Measurements from ENCODE around the gene PAX9. TPM values are rescaled to one million over a fixed set of nuclear protein-coding genes. Genes with fewer than 3 reads are reported as not detected.

The PAX9 gene
- total RNA-seq, 5 donors from 2014 or later (not counting 1 experiment from before 2014, with no cell fraction given) = 0.16 to 0.23 TPM; not detected in 3

- Mint-ChIP-seq H3K4me1 (peaks cover 27 to 39% (median 29%) of the 10 kb centered on the region in 3 donors), H3K36me3 (no peaks in the 10 kb centered on the region), H3K27ac (no peak overlapping the region), H3K4me3 (peak overlapping the region in 1 of 3 donors; percentile 68), H3K9me3 (peaks cover 0 to 3% (median 0%) of the 10 kb centered on the region in 3 donors), H3K27me3 (peaks cover 55 to 90% of the 10 kb centered on the region in 2 donors)
- ChIA-PET CTCF (no interaction called here), POLR2A (no interaction called here)
- DNase-seq (no peak), ATAC-seq (replicated peaks in 1 of 4) (no peak)
- 10% methylated on average over 31 of the region's 34 CpGs for WGBS (ENCODE audit: insufficient coverage)
- H3K4me3 ChIP-seq (ENCODE audit: control insufficient read depth in 1 of 2, extremely low read depth in 1 of 2, low read length in 1 of 2) = peak overlapping the region in 1 of 2 donors; percentile 3
- peaks cover 26 to 64% of the 10 kb centered on the region in 2 experiments for H3K27me3 ChIP-seq (replicated peaks in 1 of 2; ENCODE audit: control insufficient read depth in 2 of 2, extremely low read depth in 1 of 2, insufficient read depth in 2 of 2, low read length in 1 of 2)
- peaks cover 2 to 30% of the 10 kb centered on the region in 2 experiments for H3K4me1 ChIP-seq (ENCODE audit: control insufficient read depth in 1 of 2, extremely low read depth in 1 of 2, insufficient read depth in 2 of 2, low read length in 2 of 2)
- H3K27ac ChIP-seq (ENCODE audit: low read length) = no peak overlapping the region
- H3K36me3 ChIP-seq (ENCODE audit: control insufficient read depth in 2 of 2, extremely low read depth in 1 of 2, insufficient read depth in 1 of 2, low read length in 1 of 2) = no peaks in the 10 kb centered on the region
- H3K9me3 ChIP-seq = no peaks in the 10 kb centered on the region
These were observed 6.8 kb upstream of the PAX9 start for GRCh38 chr14:36654794-36655381.

- ATAC-seq (replicated peaks in 1 of 4) = no peak
- Histone ChIP-seq H3K27me3 (replicated peaks in 1 of 2; ENCODE audit: control insufficient read depth in 2 of 2, extremely low read depth in 1 of 2, insufficient read depth in 2 of 2, low read length in 1 of 2) (peaks cover 26 to 69% of the 10 kb centered on the region in 2 experiments), H3K4me1 (ENCODE audit: control insufficient read depth in 1 of 2, extremely low read depth in 1 of 2, insufficient read depth in 2 of 2, low read length in 2 of 2) (peaks cover 2 to 30% of the 10 kb centered on the region in 2 experiments), H3K36me3 (ENCODE audit: control insufficient read depth in 2 of 2, extremely low read depth in 1 of 2, insufficient read depth in 1 of 2, low read length in 1 of 2) (no peaks in the 10 kb centered on the region), H3K4me3 (ENCODE audit: control insufficient read depth in 1 of 2, extremely low read depth in 1 of 2, low read length in 1 of 2) (peak overlapping the region in 1 of 2 donors; percentile 49), H3K27ac (ENCODE audit: low read length) (no peak overlapping the region), H3K9me3 (no peaks in the 10 kb centered on the region)
- H3K4me3 Mint-ChIP-seq = peak overlapping the region in 2 of 3 donors; percentile 21 to 68
- POLR2A ChIA-PET = no interaction called here
- H3K27ac Mint-ChIP-seq = peak overlapping the region in 1 of 2 donors; percentile 74
- CTCF ChIA-PET = no interaction called here
- no peaks in the 10 kb centered on the region for H3K36me3 Mint-ChIP-seq
- H3K9me3 Mint-ChIP-seq = peaks cover 0 to 3% (median 0%) of the 10 kb centered on the region in 3 donors
- no peak for DNase-seq
- peaks cover 56 to 90% of the 10 kb centered on the region in 2 donors for H3K27me3 Mint-ChIP-seq
- peaks cover 29 to 40% (median 30%) of the 10 kb centered on the region in 3 donors for H3K4me1 Mint-ChIP-seq
- WGBS (ENCODE audit: insufficient coverage) = 31% methylated on average over 8 of the region's 11 CpGs
These were observed 6.1 kb upstream of the PAX9 start for GRCh38 chr14:36655571-36655962.

DNA sequence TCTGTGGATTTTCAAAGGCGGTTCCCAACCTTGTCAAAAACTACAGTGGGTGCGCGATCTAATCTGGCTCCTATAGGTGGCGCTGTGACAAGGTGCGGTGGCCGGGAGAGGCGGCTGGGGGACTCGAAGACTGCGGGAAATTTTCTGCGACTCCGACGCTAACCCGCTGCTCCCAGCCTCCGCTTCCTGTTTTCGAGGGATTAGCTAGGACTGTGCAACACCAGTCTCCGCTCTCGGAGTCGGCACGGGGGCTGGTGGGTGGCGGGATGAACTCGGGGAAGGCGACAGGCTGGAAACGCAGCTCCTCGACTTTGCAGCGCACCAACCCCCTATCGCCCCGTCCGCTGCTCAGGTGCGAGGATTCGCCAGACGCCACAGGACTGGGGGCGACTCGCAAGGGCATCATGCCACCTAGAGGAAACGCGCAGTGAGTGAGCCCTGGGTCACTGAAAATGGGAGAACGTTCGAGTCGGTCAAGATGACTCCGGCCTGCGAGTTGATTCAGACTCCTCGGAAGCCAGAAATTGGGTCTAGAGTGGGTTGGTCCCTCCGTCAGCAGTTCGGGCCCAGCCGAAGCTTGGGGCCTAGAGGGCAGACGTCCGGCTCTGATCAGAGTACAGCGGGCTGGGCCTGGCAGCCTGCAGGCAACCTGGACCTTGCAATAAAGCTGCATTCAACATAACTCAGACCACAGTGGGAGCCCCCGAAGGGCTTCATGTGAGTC is 5.5 kb upstream of the PAX9 start:
- CTCF ChIA-PET = no interaction called here
- Mint-ChIP-seq H3K4me1 (peaks cover 32 to 41% (median 34%) of the 10 kb centered on the region in 3 donors), H3K27me3 (peaks cover 60 to 93% of the 10 kb centered on the region in 2 donors)

DNA sequence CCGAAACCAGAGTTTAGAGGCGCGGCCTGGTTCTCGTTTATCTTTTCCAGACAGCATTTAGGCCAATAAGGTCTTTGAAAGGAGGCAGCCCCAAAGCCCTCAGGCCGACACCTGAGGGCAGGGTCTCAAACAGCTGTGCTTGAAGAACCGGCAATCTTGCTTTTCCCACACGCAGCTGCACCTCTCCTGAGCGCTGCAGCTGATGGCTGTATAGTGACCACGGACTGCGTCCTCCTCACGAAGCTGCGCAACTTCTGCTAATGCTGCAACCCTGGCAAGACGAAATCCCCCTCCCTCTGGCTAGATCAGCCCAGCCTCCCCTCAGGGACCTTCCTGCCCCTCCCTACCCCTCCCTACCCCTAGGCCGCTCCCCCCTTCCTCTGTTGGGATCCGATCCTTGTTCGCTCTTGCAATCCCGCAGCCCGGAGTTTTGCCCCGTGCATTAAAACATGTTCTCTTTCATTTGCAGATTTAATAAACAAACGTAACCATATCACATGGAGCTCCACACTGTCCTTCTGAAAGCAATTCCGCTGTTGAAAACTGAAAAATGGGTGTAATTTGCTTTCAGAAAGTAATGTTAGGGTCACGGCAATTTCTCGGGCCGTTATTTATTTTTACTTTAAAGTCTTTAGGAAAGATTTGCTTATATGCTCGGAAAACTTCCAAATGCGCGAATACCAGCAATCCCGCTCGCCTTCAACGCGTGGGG is 4.8 kb upstream of the PAX9 start:
- Mint-ChIP-seq H3K36me3 (no peaks in the 10 kb centered on the region), H3K27ac (peak overlapping the region in 1 of 2 donors; percentile 25), H3K27me3 (peaks cover 63 to 95% of the 10 kb centered on the region in 2 donors), H3K9me3 (peaks cover 0 to 3% (median 0%) of the 10 kb centered on the region in 3 donors), H3K4me3 (peak overlapping the region in 2 of 3 donors; percentile 22 to 68), H3K4me1 (peaks cover 36 to 46% (median 40%) of the 10 kb centered on the region in 3 donors)
- ChIA-PET POLR2A (no interaction called here), CTCF (interaction anchor here in 1 of 2 donors (0.6 kb wide), 1 partner anchor 493 kb away, joined by 4 read pairs; no protein-coding TSS in a partner anchor)
- Histone ChIP-seq H3K4me3 (ENCODE audit: control insufficient read depth in 1 of 2, extremely low read depth in 1 of 2, low read length in 1 of 2) (peak overlapping the region in 1 of 2 donors; percentile 3), H3K4me1 (ENCODE audit: control insufficient read depth in 1 of 2, extremely low read depth in 1 of 2, insufficient read depth in 2 of 2, low read length in 2 of 2) (peaks cover 2 to 37% of the 10 kb centered on the region in 2 experiments), H3K27ac (ENCODE audit: low read length) (no peak overlapping the region), H3K27me3 (replicated peaks in 1 of 2; ENCODE audit: control insufficient read depth in 2 of 2, extremely low read depth in 1 of 2, insufficient read depth in 2 of 2, low read length in 1 of 2) (peaks cover 26 to 80% of the 10 kb centered on the region in 2 experiments), H3K9me3 (no peaks in the 10 kb centered on the region), H3K36me3 (ENCODE audit: control insufficient read depth in 2 of 2, extremely low read depth in 1 of 2, insufficient read depth in 1 of 2, low read length in 1 of 2) (no peaks in the 10 kb centered on the region)
- DNase-seq (no peak), ATAC-seq (replicated peaks in 1 of 4) (no peak)
- 8% methylated on average over 17 of the region's 31 CpGs for WGBS (ENCODE audit: insufficient coverage)

More for the DNA sequence above, 5.5 kb upstream of the PAX9 start:
- H3K9me3 Mint-ChIP-seq = peaks cover 0 to 3% (median 0%) of the 10 kb centered on the region in 3 donors
- H3K27ac Mint-ChIP-seq = no peak overlapping the region
- Histone ChIP-seq H3K27ac (ENCODE audit: low read length) (no peak overlapping the region), H3K27me3 (replicated peaks in 1 of 2; ENCODE audit: control insufficient read depth in 2 of 2, extremely low read depth in 1 of 2, insufficient read depth in 2 of 2, low read length in 1 of 2) (peaks cover 26 to 73% of the 10 kb centered on the region in 2 experiments), H3K36me3 (ENCODE audit: control insufficient read depth in 2 of 2, extremely low read depth in 1 of 2, insufficient read depth in 1 of 2, low read length in 1 of 2) (no peaks in the 10 kb centered on the region), H3K4me3 (ENCODE audit: control insufficient read depth in 1 of 2, extremely low read depth in 1 of 2, low read length in 1 of 2) (peak overlapping the region in 1 of 2 donors; percentile 49), H3K9me3 (no peaks in the 10 kb centered on the region), H3K4me1 (ENCODE audit: control insufficient read depth in 1 of 2, extremely low read depth in 1 of 2, insufficient read depth in 2 of 2, low read length in 2 of 2) (peaks cover 2 to 30% of the 10 kb centered on the region in 2 experiments)
- POLR2A ChIA-PET = no interaction called here
- 7% methylated on average over 46 of the region's 48 CpGs for WGBS (ENCODE audit: insufficient coverage)
- H3K4me3 Mint-ChIP-seq = peak overlapping the region in 2 of 3 donors; percentile 22 to 68
- DNase-seq (peak in 1 of 35 experiments; percentile 7), ATAC-seq (replicated peaks in 1 of 4) (peak in 1 of 4 experiments; percentile 20)
- no peaks in the 10 kb centered on the region for H3K36me3 Mint-ChIP-seq

DNA sequence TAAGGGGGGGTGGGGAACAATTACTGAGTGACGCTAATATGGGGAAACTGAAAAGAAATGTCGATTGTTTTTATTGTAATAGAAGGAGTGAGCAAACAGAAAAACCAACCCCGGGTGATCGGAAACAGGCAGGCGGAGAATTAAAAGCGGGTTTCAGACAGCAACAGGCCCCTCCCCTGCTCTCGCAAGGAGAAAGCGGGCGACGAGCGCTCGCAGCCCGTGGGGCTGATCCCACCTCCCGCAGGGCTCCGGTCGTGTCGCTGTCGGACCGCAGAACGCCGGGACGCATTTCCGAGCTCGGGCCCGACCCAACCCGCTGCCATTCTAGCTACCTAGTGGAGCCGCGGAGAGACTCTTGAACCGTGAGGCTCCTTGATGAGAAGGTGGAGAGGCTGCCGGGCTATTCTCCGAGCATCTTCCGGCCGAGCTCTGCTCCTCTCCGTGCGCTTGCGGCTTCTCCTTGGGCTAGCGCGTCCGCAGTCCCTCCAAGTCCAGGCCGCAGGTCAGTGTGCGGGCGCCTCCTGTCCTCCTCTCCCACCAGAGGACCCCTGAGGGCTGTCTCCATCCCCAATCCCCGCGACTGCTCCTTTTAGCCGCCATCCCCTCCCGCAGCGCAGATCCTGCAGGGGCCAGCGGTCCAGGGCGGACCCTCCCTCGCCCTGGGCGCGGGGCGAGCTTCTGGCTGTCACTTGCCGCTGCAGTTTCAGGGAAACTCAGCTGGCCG is 4.1 kb upstream of the PAX9 start:
- peak overlapping the region in 1 of 3 donors; percentile 68 for H3K4me3 Mint-ChIP-seq
- POLR2A ChIA-PET = no interaction called here
- Histone ChIP-seq H3K4me1 (ENCODE audit: control insufficient read depth in 1 of 2, extremely low read depth in 1 of 2, insufficient read depth in 2 of 2, low read length in 2 of 2) (peaks cover 2 to 44% of the 10 kb centered on the region in 2 experiments), H3K36me3 (ENCODE audit: control insufficient read depth in 2 of 2, extremely low read depth in 1 of 2, insufficient read depth in 1 of 2, low read length in 1 of 2) (no peaks in the 10 kb centered on the region), H3K9me3 (no peaks in the 10 kb centered on the region), H3K27ac (ENCODE audit: low read length) (no peak overlapping the region), H3K4me3 (ENCODE audit: control insufficient read depth in 1 of 2, extremely low read depth in 1 of 2, low read length in 1 of 2) (no peak overlapping the region), H3K27me3 (replicated peaks in 1 of 2; ENCODE audit: control insufficient read depth in 2 of 2, extremely low read depth in 1 of 2, insufficient read depth in 2 of 2, low read length in 1 of 2) (peaks cover 24 to 88% of the 10 kb centered on the region in 2 experiments)
- CTCF ChIA-PET = interaction anchor here in 1 of 2 donors (0.6 kb wide), 1 partner anchor 492 kb away, joined by 4 read pairs; no protein-coding TSS in a partner anchor
- DNase-seq (no peak), ATAC-seq (replicated peaks in 1 of 4) (no peak)
- 9% methylated on average over 52 of the region's 55 CpGs for WGBS (ENCODE audit: insufficient coverage)
- H3K36me3 Mint-ChIP-seq = no peaks in the 10 kb centered on the region
- H3K4me1 Mint-ChIP-seq = peaks cover 41 to 51% (median 47%) of the 10 kb centered on the region in 3 donors
- peaks cover 0 to 3% (median 0%) of the 10 kb centered on the region in 3 donors for H3K9me3 Mint-ChIP-seq
- peaks cover 65 to 97% of the 10 kb centered on the region in 2 donors for H3K27me3 Mint-ChIP-seq
- H3K27ac Mint-ChIP-seq = no peak overlapping the region

Data from T-cell (primary cell).